K562 (cell line): ENCODE measurements around the gene HCRTR1. TPM values are rescaled to one million over a fixed set of nuclear protein-coding genes. Genes with fewer than 3 reads are reported as not detected.

ENCODE experiments used
- ATAC-seq: fragments of 200-7000 bp; cut with Tn5 transposase; 3 replicates; pipeline ENCODE4 v1.9.1; 2020; ENCODE audit warnings: moderate library complexity
- BruUV-seq: library from RNA; stranded (reverse); fragments of 400-500 nt; replicated peaks from 2 replicates; lab custom pipeline; 2021; lab: Mats Ljungman, UMichigan
- CTCF ChIA-PET: fragments of 300-600 bp; formaldehyde crosslinking; extraction: SDS; loops from one replicate; lab custom pipeline; 2021; ENCODE audit warnings: low intra/inter-chr PET ratio; lab: Yijun Ruan, JAX
- POLR2A ChIA-PET: fragments of 300-600, 350-650 bp; sonication (Branson Sonifier 250); formaldehyde crosslinking; extraction: SDS; loops from one replicate; lab custom pipeline; 2021; ENCODE audit warnings: antibody characterized with exemption, inconsistent platforms; lab: Yijun Ruan, JAX
- DNase-seq, 4 experiments: peaks; one replicate each; pipeline versions ENCODE4 v3.0.0 to v3.0.0-alpha.2; 2011 to 2018; ENCODE audit warnings: low spot score in 3 of 4, mixed read lengths in 3 of 4; ENCODE audit errors: extremely low read depth in 1 of 4
- FAIRE-seq: peaks from 2 replicates; lab custom pipeline; 2011; peaks lifted over from hg19 to GRCh38; lab: Jason Lieb, UNC
- H2AFZ ChIP-seq: 2 replicates; pipeline ENCODE4 v1.6.0; 2011; ENCODE audit warnings: low read depth, low read length, control low read depth, inconsistent platforms
- H3K27ac ChIP-seq: fragments of 200-600 bp; 3 replicates; pipeline ENCODE4 v1.8.0; 2011; ENCODE audit warnings: low read depth, mild to moderate bottlenecking, control low read depth, inconsistent platforms, low read length, moderate library complexity, mixed read lengths; ENCODE audit errors: extremely low read depth
- H3K27me3 ChIP-seq, 2 experiments: fragments of 300-600 bp in 1 of 2; 2 replicates in 1 of 2; 3 replicates in 1 of 2; pipeline versions ENCODE4 v1.6.0 to v1.8.0; 2011; ENCODE audit warnings: inconsistent platforms in 2 of 2, low read length in 2 of 2, mild to moderate bottlenecking in 1 of 2, mixed read lengths in 1 of 2, moderate library complexity in 1 of 2; ENCODE audit not compliant: control insufficient read depth in 2 of 2, insufficient read depth in 2 of 2
- H3K36me3 ChIP-seq: fragments of 300-600 bp; 3 replicates; pipeline ENCODE4 v1.8.0; 2011; ENCODE audit warnings: mild to moderate bottlenecking, low read length, inconsistent platforms; ENCODE audit not compliant: control insufficient read depth, insufficient read depth
- H3K4me1 ChIP-seq, 2 experiments: fragments of 200-600 bp in 1 of 2; replicated peaks in 1 of 2; 2 replicates in 1 of 2; 3 replicates in 1 of 2; pipeline versions ENCODE4 v1.5.1 to v1.8.0; 2011; ENCODE audit warnings: inconsistent platforms in 2 of 2, low read length in 2 of 2, mild to moderate bottlenecking in 1 of 2, mixed read lengths in 1 of 2, moderate library complexity in 1 of 2; ENCODE audit not compliant: control insufficient read depth in 2 of 2, insufficient read depth in 2 of 2
- H3K4me2 ChIP-seq: 2 replicates; pipeline ENCODE4 v1.6.1; 2011; ENCODE audit warnings: low read length, control low read depth, inconsistent platforms, mixed read lengths; ENCODE audit not compliant: insufficient read depth
- H3K4me3 ChIP-seq: fragments of 200-600 bp; sonication (generic), shearing (Covaris generic); 2 replicates; pipeline ENCODE4 v1.5.1; 2016; ENCODE audit warnings: control low read depth, inconsistent platforms
- H3K79me2 ChIP-seq: fragments of 200-600 bp; 3 replicates; pipeline ENCODE4 v1.8.0; 2011; ENCODE audit warnings: low read length, inconsistent platforms; ENCODE audit not compliant: control insufficient read depth, insufficient read depth
- H3K9ac ChIP-seq, 2 experiments: 2 replicates each; pipeline versions ENCODE4 v1.6.0 to v1.6.1; 2011; ENCODE audit warnings: low read depth in 2 of 2, low read length in 2 of 2, control low read depth in 1 of 2, inconsistent platforms in 1 of 2, mild to moderate bottlenecking in 1 of 2, mixed read lengths in 1 of 2; ENCODE audit not compliant: insufficient read depth in 1 of 2
- H3K9me1 ChIP-seq: one replicate; pipeline ENCODE4 v1.6.0; 2011; ENCODE audit warnings: inconsistent platforms, mild to moderate bottlenecking, low read length, moderate library complexity; ENCODE audit not compliant: control insufficient read depth, insufficient read depth
- H3K9me3 ChIP-seq: replicated peaks from 2 replicates; pipeline ENCODE4 v1.5.1; 2011; ENCODE audit warnings: low read depth, low read length, inconsistent platforms; ENCODE audit not compliant: control insufficient read depth, insufficient read depth
- H4K20me1 ChIP-seq: replicated peaks from 2 replicates; pipeline ENCODE4 v1.6.1; 2011; ENCODE audit warnings: low read length, inconsistent platforms, mixed read lengths; ENCODE audit not compliant: control insufficient read depth, insufficient read depth
- FOXA1 ChIP-seq: fragments of 450-650 bp; IDR thresholded peaks from 2 replicates; pipeline ENCODE4 v1.6.1; 2016; ENCODE audit warnings: mild to moderate bottlenecking, borderline replicate concordance
- GATAD2B ChIP-seq: fragments of 450-650 bp; IDR thresholded peaks from 2 replicates; pipeline ENCODE4 v1.6.1; 2017; ENCODE audit warnings: mild to moderate bottlenecking, borderline replicate concordance
- GTF2A2 ChIP-seq: IDR thresholded peaks from 2 replicates; pipeline ENCODE4 v1.6.1; 2016; ENCODE audit warnings: mild to moderate bottlenecking, missing genetic modification characterization, missing compliant biosample characterization
- MIER1 ChIP-seq: fragments of 450-650 bp; IDR thresholded peaks from 2 replicates; pipeline ENCODE4 v1.6.1; 2016; ENCODE audit warnings: antibody characterized with exemption, mild to moderate bottlenecking, low read depth
- MTA3 ChIP-seq: fragments of 450-650 bp; formaldehyde crosslinking; IDR thresholded peaks from 2 replicates; pipeline ENCODE4 v1.6.1; 2017; ENCODE audit warnings: mild to moderate bottlenecking, borderline replicate concordance
- POLR3A ChIP-seq: IDR thresholded peaks from 2 replicates; pipeline ENCODE4 v1.6.1; 2011; ENCODE audit warnings: borderline replicate concordance, mild to moderate bottlenecking, moderate library complexity; ENCODE audit not compliant: insufficient read length, insufficient read depth; ENCODE audit errors: extremely low read depth
- THAP7 ChIP-seq: fragments of 250-450 bp; sonication (Bioruptor Pico); IDR thresholded peaks from 2 replicates; pipeline ENCODE4 v1.5.0; 2021
- ZKSCAN8 ChIP-seq: fragments of 200-800 bp; sonication (Bioruptor generic); IDR thresholded peaks from 2 replicates; pipeline ENCODE4 v1.6.1; 2016; ENCODE audit warnings: missing genetic modification characterization, missing compliant biosample characterization
- ZNF121 ChIP-seq: sonication (generic); formaldehyde crosslinking; conservative IDR thresholded peaks from 2 replicates; pipeline ENCODE4 v1.8.0; 2022; ENCODE audit warnings: missing genetic modification reagents
- WGBS: fragments of 100-300 bp; shearing (Covaris generic); methylation state at CpG from one replicate; pipeline ENCODE4 v1.1.6; 2016; ENCODE audit warnings: low coverage, mixed read lengths; ENCODE audit not compliant: insufficient coverage; ENCODE audit errors: missing lambda C conversion rate; 5-methylcytosine and 5-hydroxymethylcytosine counted together
- in situ Hi-C: fragments of 300-500 bp; cut with MboI; formaldehyde crosslinking; loops from 4 replicates; pipeline ENCODE4 v1.15.0; 2018; ENCODE audit warnings: inconsistent platforms, mixed read lengths
- intact Hi-C: fragments of 100-400 bp; cut with micrococcal nuclease; formaldehyde crosslinking; loops from 2 replicates; pipeline ENCODE4 v1.14.2; 2022
- polyA plus RNA-seq, 8 experiments: library from polyadenylated mRNA; depleted of rRNA in 4 of 8; stranded (reverse) in 5 of 8; unstranded in 3 of 8; fragments of >200 nt; fragmentation: Nextera tagmentation in 2 of 8; fragmentation: Illumina TruSeq in 1 of 8; extraction: Ambion mirVana in 2 of 8; extraction: Trizol in 1 of 8; gene quantifications; 2 replicates each; pipeline versions ENCODE4 v1.2.1 to v1.2.3, GENCODE V29; 2011 to 2014; ENCODE audit warnings: inconsistent platforms in 1 of 8, missing spikeins in 1 of 8
- total RNA-seq, 7 experiments: library from RNA; depleted of rRNA in 6 of 7; stranded (reverse); fragments of >200 nt in 6 of 7; fragmentation: Illumina TruSeq in 2 of 7; extraction: Trizol in 2 of 7; gene quantifications; 2 replicates each; pipeline versions ENCODE4 v1.2.1 to v1.2.3, GENCODE V29; 2011 to 2021; ENCODE audit warnings: low replicate concordance in 1 of 7
- TF ChIP-seq, protein P1 (sequence below): fragments of 250-450 bp; sonication (Bioruptor Pico); IDR thresholded peaks from 2 replicates; pipeline ENCODE4 v1.8.0; 2022; ENCODE audit warnings: inconsistent platforms
- TF ChIP-seq, protein P2 (sequence below): fragments of 250-450 bp; sonication (Bioruptor Pico); IDR thresholded peaks from 2 replicates; pipeline ENCODE4 v1.5.0; 2021

HCRTR1 gene
- total and polyA plus RNA-seq, 9 of the 15 experiments (the other 6 are each of a cell fraction or from before 2014, with no cell fraction given) = not detected

- no peaks in the 10 kb centered on the region for H3K9me3 ChIP-seq
- 0% methylated on average over 1 of the region's 1 CpG for WGBS
- no peak overlapping the region for H3K27ac ChIP-seq
- in situ Hi-C loops = no loop called here
- H3K36me3 ChIP-seq = no peaks in the 10 kb centered on the region
- H2AFZ ChIP-seq = no peak overlapping the region
- H3K4me1 ChIP-seq = no peaks in the 10 kb centered on the region
- ChIA-PET POLR2A (interaction anchor here (0.9 to 1.9 kb wide), 8 partner anchors 9 to 493 kb away, joined by 3 to 7 read pairs (median 3); no protein-coding TSS in a partner anchor), CTCF (interaction anchor here (0.7 kb wide), 2 partner anchors 94 to 368 kb away, joined by 3 read pairs; no protein-coding TSS in a partner anchor)
- H3K9me1 ChIP-seq = no peaks in the 10 kb centered on the region
- BruUV-seq = no TSS peak
- DNase-seq = no peak
- no peak overlapping the region for H3K4me2 ChIP-seq
- no peaks in the 10 kb centered on the region for H3K79me2 ChIP-seq
- H3K27me3 ChIP-seq = peaks cover 15 to 42% of the 10 kb centered on the region in 2 experiments; a peak in 4 of 5 replicates
- no peak overlapping the region for H3K9ac ChIP-seq
- FAIRE-seq = no peak
- intact Hi-C loops = no loop called here
- TF ChIP-seq GATAD2B (no peak), MTA3 (no peak), GTF2A2 (tag) (no peak), ZKSCAN8 (no peak), POLR3A (no peak), THAP7 (CRISPR knock-in tag) (no peak), ZNF121 (CRISPR knock-in tag) (no peak), FOXA1 (no peak), MIER1 (no peak)
- TF ChIP-seq, protein P1, sequence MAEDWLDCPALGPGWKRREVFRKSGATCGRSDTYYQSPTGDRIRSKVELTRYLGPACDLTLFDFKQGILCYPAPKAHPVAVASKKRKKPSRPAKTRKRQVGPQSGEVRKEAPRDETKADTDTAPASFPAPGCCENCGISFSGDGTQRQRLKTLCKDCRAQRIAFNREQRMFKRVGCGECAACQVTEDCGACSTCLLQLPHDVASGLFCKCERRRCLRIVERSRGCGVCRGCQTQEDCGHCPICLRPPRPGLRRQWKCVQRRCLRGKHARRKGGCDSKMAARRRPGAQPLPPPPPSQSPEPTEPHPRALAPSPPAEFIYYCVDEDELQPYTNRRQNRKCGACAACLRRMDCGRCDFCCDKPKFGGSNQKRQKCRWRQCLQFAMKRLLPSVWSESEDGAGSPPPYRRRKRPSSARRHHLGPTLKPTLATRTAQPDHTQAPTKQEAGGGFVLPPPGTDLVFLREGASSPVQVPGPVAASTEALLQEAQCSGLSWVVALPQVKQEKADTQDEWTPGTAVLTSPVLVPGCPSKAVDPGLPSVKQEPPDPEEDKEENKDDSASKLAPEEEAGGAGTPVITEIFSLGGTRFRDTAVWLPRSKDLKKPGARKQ (CRISPR knock-in tag) = no peak
- TF ChIP-seq, protein P2, sequence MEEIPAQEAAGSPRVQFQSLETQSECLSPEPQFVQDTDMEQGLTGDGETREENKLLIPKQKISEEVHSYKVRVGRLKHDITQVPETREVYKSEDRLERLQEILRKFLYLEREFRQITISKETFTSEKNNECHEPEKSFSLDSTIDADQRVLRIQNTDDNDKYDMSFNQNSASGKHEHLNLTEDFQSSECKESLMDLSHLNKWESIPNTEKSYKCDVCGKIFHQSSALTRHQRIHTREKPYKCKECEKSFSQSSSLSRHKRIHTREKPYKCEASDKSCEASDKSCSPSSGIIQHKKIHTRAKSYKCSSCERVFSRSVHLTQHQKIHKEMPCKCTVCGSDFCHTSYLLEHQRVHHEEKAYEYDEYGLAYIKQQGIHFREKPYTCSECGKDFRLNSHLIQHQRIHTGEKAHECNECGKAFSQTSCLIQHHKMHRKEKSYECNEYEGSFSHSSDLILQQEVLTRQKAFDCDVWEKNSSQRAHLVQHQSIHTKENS = no peak
- no peaks in the 10 kb centered on the region; the same call in 1 of the 2 replicates for H4K20me1 ChIP-seq
- H3K4me3 ChIP-seq = no peak overlapping the region
- no peak for ATAC-seq
These were observed 33.6 kb downstream of the HCRTR1 start for GRCh38 chr1:31651089-31651420.
